WTC11 (cell line): ENCODE data around the gene PTGER3. TPM values are rescaled to one million over a fixed set of nuclear protein-coding genes. Genes with fewer than 3 reads are reported as not detected.

Experiments
- ATAC-seq: fragments of 200-7000 bp; cut with Tn5 transposase; 2 replicates; pipeline ENCODE4 v1.10.0; 2021; ENCODE audit warnings: mild to moderate bottlenecking, moderate library complexity
- CTCF ChIA-PET: fragments of 300-600 bp; sonication (Branson Sonifier 250); formaldehyde crosslinking; loops from one replicate; lab custom pipeline; 2021; ENCODE audit warnings: antibody characterized with exemption; lab: Charles Lee
- POLR2A ChIA-PET: fragments of 350-600 bp; sonication (Branson Sonifier 250); formaldehyde crosslinking; loops from one replicate; lab custom pipeline; 2021; ENCODE audit warnings: antibody characterized with exemption; lab: Charles Lee
- DNase-seq: peaks from one replicate; pipeline ENCODE4 v3.0.0; 2021; ENCODE audit warnings: low spot score
- H3K27ac Mint-ChIP-seq: 2 replicates; pipeline ENCODE4 v1.8.0; 2021; ENCODE audit warnings: mixed read lengths
- H3K27me3 Mint-ChIP-seq: 2 replicates; pipeline ENCODE4 v1.8.0; 2021; ENCODE audit warnings: low read depth, mild to moderate bottlenecking, moderate library complexity, mixed read lengths
- H3K36me3 Mint-ChIP-seq: 2 replicates; pipeline ENCODE4 v1.8.0; 2021; ENCODE audit warnings: mixed read lengths
- H3K4me1 Mint-ChIP-seq: 2 replicates; pipeline ENCODE4 v1.8.0; 2022; ENCODE audit warnings: mixed read lengths
- H3K4me3 Mint-ChIP-seq: 2 replicates; pipeline ENCODE4 v1.8.0; 2021; ENCODE audit warnings: mild to moderate bottlenecking, moderate library complexity, mixed read lengths
- H3K9me3 Mint-ChIP-seq: 2 replicates; pipeline ENCODE4 v1.8.0; 2021; ENCODE audit warnings: mixed read lengths
- ATF3 ChIP-seq: sonication (generic); formaldehyde crosslinking; conservative IDR thresholded peaks from 2 replicates; pipeline ENCODE4 v1.8.1; 2022; ENCODE audit warnings: mild to moderate bottlenecking, missing genetic modification reagents
- CDX4 ChIP-seq: fragments of 250-450 bp; sonication (Bioruptor Pico); IDR thresholded peaks from 2 replicates; pipeline ENCODE4 v1.9.0; 2021; ENCODE audit warnings: moderate library complexity, mild to moderate bottlenecking, inconsistent platforms, borderline replicate concordance
- E2F5 ChIP-seq: sonication (generic); formaldehyde crosslinking; IDR thresholded peaks from 2 replicates; pipeline ENCODE4 v1.8.1; 2022; ENCODE audit warnings: mild to moderate bottlenecking, moderate library complexity, missing genetic modification reagents
- GRHL2 ChIP-seq: fragments of 250-450 bp; sonication (Bioruptor Pico); IDR thresholded peaks from 2 replicates; pipeline ENCODE4 v1.8.0; 2022; ENCODE audit warnings: mild to moderate bottlenecking, moderate library complexity; ENCODE audit not compliant: insufficient replicate concordance, severe bottlenecking
- HMGXB4 ChIP-seq: sonication (generic); formaldehyde crosslinking; IDR thresholded peaks from 2 replicates; pipeline ENCODE4 v1.8.1; 2023; ENCODE audit warnings: mild to moderate bottlenecking, moderate library complexity, missing genetic modification reagents
- IRF2 ChIP-seq: sonication (generic); formaldehyde crosslinking; IDR thresholded peaks from 2 replicates; pipeline ENCODE4 v1.8.0; 2022; ENCODE audit warnings: low read depth, missing genetic modification reagents, borderline replicate concordance
- MLX ChIP-seq: sonication (generic); formaldehyde crosslinking; IDR thresholded peaks from 2 replicates; pipeline ENCODE4 v1.8.1; 2023; ENCODE audit warnings: mild to moderate bottlenecking, missing genetic modification reagents, moderate library complexity
- NFATC4 ChIP-seq: fragments of 250-450 bp; sonication (Bioruptor Pico); IDR thresholded peaks from 2 replicates; pipeline ENCODE4 v1.9.0; 2021; ENCODE audit warnings: mild to moderate bottlenecking
- NR3C1 ChIP-seq: sonication (generic); formaldehyde crosslinking; conservative IDR thresholded peaks from 2 replicates; pipeline ENCODE4 v1.8.1; 2023; ENCODE audit warnings: low read depth, mild to moderate bottlenecking, missing genetic modification reagents
- PREB ChIP-seq: sonication (generic); formaldehyde crosslinking; IDR thresholded peaks from 2 replicates; pipeline ENCODE4 v1.8.1; 2022; ENCODE audit warnings: mild to moderate bottlenecking, missing genetic modification reagents, moderate library complexity, borderline replicate concordance
- ZNF121 ChIP-seq: sonication (generic); formaldehyde crosslinking; IDR thresholded peaks from 2 replicates; pipeline ENCODE4 v1.8.0; 2023; ENCODE audit warnings: missing genetic modification reagents
- ZNF219 ChIP-seq: sonication (generic); formaldehyde crosslinking; IDR thresholded peaks from 2 replicates; pipeline ENCODE4 v1.8.0; 2023; ENCODE audit warnings: missing genetic modification reagents, mild to moderate bottlenecking, borderline replicate concordance
- ZNF232 ChIP-seq: sonication (generic); formaldehyde crosslinking; IDR thresholded peaks from 2 replicates; pipeline ENCODE4 v1.8.0; 2022; ENCODE audit warnings: mild to moderate bottlenecking, missing genetic modification reagents
- ZNF263 ChIP-seq: sonication (generic); formaldehyde crosslinking; IDR thresholded peaks from 2 replicates; pipeline ENCODE4 v1.8.1; 2022; ENCODE audit warnings: low read depth, mild to moderate bottlenecking, moderate library complexity, missing genetic modification reagents
- ZNF532 ChIP-seq: fragments of 250-450 bp; sonication (Bioruptor Pico); IDR thresholded peaks from 2 replicates; pipeline ENCODE4 v1.9.0; 2021; ENCODE audit warnings: mild to moderate bottlenecking, borderline replicate concordance
- total RNA-seq: library from RNA; stranded (reverse); gene quantifications from 3 replicates; pipeline ENCODE4 v1.2.3, GENCODE V29; 2021

The PTGER3 gene
- total RNA-seq, 1 experiment from 2014 or later, result 0.50 TPM

GRCh38 chr1:70997793-70998192 is 49.8 kb downstream of the PTGER3 start:
- ChIA-PET POLR2A (no interaction called here), CTCF (interaction anchor here (1.2 kb wide), 1 partner anchor 312 kb away, joined by 3 read pairs; no protein-coding TSS in a partner anchor)
- no peak overlapping the region for H3K4me3 Mint-ChIP-seq
- H3K27ac Mint-ChIP-seq, result no peak overlapping the region
- ATAC-seq, result no peak
- no peaks in the 10 kb centered on the region for H3K36me3 Mint-ChIP-seq
- no peaks in the 10 kb centered on the region for H3K9me3 Mint-ChIP-seq
- no peaks in the 10 kb centered on the region; the same call in 1 of the 2 replicates for H3K4me1 Mint-ChIP-seq
- DNase-seq, result no peak
- H3K27me3 Mint-ChIP-seq, result no peaks in the 10 kb centered on the region
- TF ChIP-seq ATF3 (CRISPR knock-in tag), result no peak
- TF ChIP-seq, all 79 proteins: peak for 0

GRCh38 chr1:70994753-70995268 is 52.8 kb downstream of the PTGER3 start:
- Mint-ChIP-seq H3K4me1 (no peaks in the 10 kb centered on the region; the same call in 1 of the 2 replicates), H3K36me3 (no peaks in the 10 kb centered on the region), H3K4me3 (no peak overlapping the region), H3K9me3 (no peaks in the 10 kb centered on the region), H3K27me3 (no peaks in the 10 kb centered on the region), H3K27ac (no peak overlapping the region)
- POLR2A ChIA-PET, result no interaction called here
- ATAC-seq (no peak), DNase-seq (no peak)
- TF ChIP-seq ZNF263 (CRISPR knock-in tag) (no peak), NR3C1 (no peak), IRF2 (CRISPR knock-in tag) (no peak), MLX (no peak), ZNF532 (CRISPR knock-in tag) (no peak), ZNF219 (CRISPR knock-in tag) (no peak)
- CTCF ChIA-PET, result interaction anchor here (0.7 kb wide), 1 partner anchor 309 kb away, joined by 4 read pairs; no protein-coding TSS in a partner anchor

- no peak overlapping the region for H3K27ac Mint-ChIP-seq
- ChIA-PET POLR2A (no interaction called here), CTCF (no interaction called here)
- no peaks in the 10 kb centered on the region for H3K9me3 Mint-ChIP-seq
- ATAC-seq, result no peak
- H3K4me1 Mint-ChIP-seq, result no peaks in the 10 kb centered on the region; the same call in 1 of the 2 replicates
- TF ChIP-seq PREB (CRISPR knock-in tag) (no peak), ZNF232 (CRISPR knock-in tag) (no peak), ZNF121 (CRISPR knock-in tag) (no peak), MLX (no peak), NR3C1 (no peak)
- TF ChIP-seq, all 79 proteins: peak for 0
- Mint-ChIP-seq H3K4me3 (no peak overlapping the region), H3K27me3 (no peaks in the 10 kb centered on the region), H3K36me3 (no peaks in the 10 kb centered on the region)
- no peak for DNase-seq
These were observed 53.8 kb downstream of the PTGER3 start for GRCh38 chr1:70993798-70994197.

- POLR2A ChIA-PET, result no interaction called here
- no peak for ATAC-seq
- Mint-ChIP-seq H3K27me3 (no peaks in the 10 kb centered on the region), H3K4me3 (no peak overlapping the region), H3K4me1 (no peaks in the 10 kb centered on the region; the same call in 1 of the 2 replicates), H3K9me3 (no peaks in the 10 kb centered on the region), H3K36me3 (no peaks in the 10 kb centered on the region), H3K27ac (no peak overlapping the region)
- no peak for DNase-seq
- CTCF ChIA-PET, result no interaction called here
- TF ChIP-seq E2F5 (CRISPR knock-in tag) (no peak), HMGXB4 (no peak), ZNF121 (CRISPR knock-in tag) (no peak), GRHL2 (CRISPR knock-in tag) (no peak), NR3C1 (no peak), CDX4 (CRISPR knock-in tag) (no peak), NFATC4 (CRISPR knock-in tag) (no peak)
These were observed 55.1 kb downstream of the PTGER3 start for GRCh38 chr1:70992521-70992920.
